Measurements from ENCODE around the gene HNRNPA2B1.

- TF ChIP-seq CTCF (conservative IDR thresholded peaks at IDR 0.05; ENCODE audit: low read length), result no peak
- TF ChIP-seq EZH2phosphoT487 (IDR thresholded peaks at IDR 0.05; ENCODE audit: borderline replicate concordance, low read depth, low read length), result no peak
Observed at GRCh38 chr7:26224359-26224758, 23.8 kb upstream of the HNRNPA2B1 start.

All from OCI-LY7 (cell line).